H1 (cell line): ENCODE results near the gene LIPJ. TPM values are rescaled to one million over a fixed set of nuclear protein-coding genes. Genes with fewer than 3 reads are reported as not detected.

Source experiments
- CTCF ChIA-PET: fragments of 300-600 bp; sonication (Branson Sonifier 250); formaldehyde crosslinking; loops from one replicate; lab custom pipeline; 2021; ENCODE audit not compliant: partially characterized antibody; lab: Charles Lee
- POLR2A ChIA-PET: fragments of 300-600 bp; sonication (Branson Sonifier 250); formaldehyde crosslinking; loops from one replicate; lab custom pipeline; 2021; ENCODE audit warnings: inconsistent platforms; ENCODE audit not compliant: partially characterized antibody; lab: Charles Lee
- DNase-seq, 2 experiments: peaks; one replicate each; pipeline versions ENCODE4 v3.0.0 to v3.0.0-alpha.2; 2010 to 2022; ENCODE audit warnings: low spot score in 2 of 2, low read depth in 1 of 2, mixed read lengths in 1 of 2
- FAIRE-seq: peaks from 2 replicates; lab custom pipeline; 2011; peaks lifted over from hg19 to GRCh38; lab: Jason Lieb, UNC
- H2AFZ ChIP-seq: 2 replicates; pipeline ENCODE4 v1.8.1; 2012; ENCODE audit warnings: low read length, inconsistent platforms
- H2AK5ac ChIP-seq: 2 replicates; pipeline ENCODE4 v1.6.1; 2013; ENCODE audit warnings: low read depth, low read length
- H2BK120ac ChIP-seq: replicated peaks from 2 replicates; pipeline ENCODE3; 2013; ENCODE audit warnings: low read depth, low read length, inconsistent platforms
- H2BK12ac ChIP-seq: 2 replicates; pipeline ENCODE4 v1.6.1; 2013; ENCODE audit warnings: low read depth, low read length
- H2BK15ac ChIP-seq: 2 replicates; pipeline ENCODE4 v1.6.1; 2013; ENCODE audit warnings: low read length
- H2BK20ac ChIP-seq: 2 replicates; pipeline ENCODE4 v1.6.1; 2013; ENCODE audit warnings: low read length
- H2BK5ac ChIP-seq: 2 replicates; pipeline ENCODE4 v1.6.1; 2013; ENCODE audit warnings: low read depth, low read length
- H3K14ac ChIP-seq: 2 replicates; pipeline ENCODE4 v1.6.1; 2013; ENCODE audit warnings: inconsistent platforms; ENCODE audit not compliant: insufficient read length
- H3K18ac ChIP-seq: 2 replicates; pipeline ENCODE4 v1.6.1; 2013; ENCODE audit warnings: low read length; ENCODE audit errors: extremely low read depth
- H3K23ac ChIP-seq: 2 replicates; pipeline ENCODE4 v1.6.1; 2013; ENCODE audit warnings: inconsistent platforms; ENCODE audit not compliant: insufficient read length
- H3K23me2 ChIP-seq: 2 replicates; pipeline ENCODE4 v1.6.1; 2013; ENCODE audit warnings: low read depth, low read length
- H3K27ac ChIP-seq: 2 replicates; pipeline ENCODE4 v1.6.1; 2011; ENCODE audit warnings: low read depth, low read length, inconsistent platforms
- H3K27me3 ChIP-seq, 4 experiments: replicated peaks in 1 of 4; 1 replicate in 1 of 4; 2 replicates in 3 of 4; pipeline versions ENCODE4 v1.6.1 to v1.8.1; 2011 to 2013; ENCODE audit warnings: low read length in 3 of 4, mild to moderate bottlenecking in 3 of 4, inconsistent platforms in 2 of 4, mixed read lengths in 2 of 4, moderate library complexity in 1 of 4; ENCODE audit not compliant: control insufficient read depth in 3 of 4, insufficient read depth in 3 of 4; ENCODE audit errors: extremely low read depth in 1 of 4
- H3K36me3 ChIP-seq, 4 experiments: 2 replicates each; pipeline versions ENCODE4 v1.6.1 to v1.8.1; 2011 to 2013; ENCODE audit warnings: mild to moderate bottlenecking in 4 of 4, low read length in 3 of 4, moderate library complexity in 2 of 4, control low read depth in 1 of 4, inconsistent platforms in 1 of 4; ENCODE audit not compliant: insufficient read depth in 4 of 4, control insufficient read depth in 2 of 4
- H3K4ac ChIP-seq: replicated peaks from 2 replicates; pipeline ENCODE3; 2013; ENCODE audit warnings: low read length, low read depth, mixed read lengths, inconsistent platforms; ENCODE audit not compliant: insufficient read length
- H3K4me1 ChIP-seq, 4 experiments: replicated peaks in 1 of 4; 1 replicate in 1 of 4; 2 replicates in 3 of 4; pipeline versions ENCODE4 v1.6.1 to v1.8.1; 2011 to 2013; ENCODE audit warnings: low read length in 3 of 4, inconsistent platforms in 2 of 4, mixed read lengths in 1 of 4; ENCODE audit not compliant: insufficient read depth in 4 of 4, control insufficient read depth in 3 of 4
- H3K4me2 ChIP-seq, 2 experiments: 2 replicates each; pipeline versions ENCODE4 v1.6.1 to v1.8.1; 2011 to 2013; ENCODE audit warnings: low read depth in 2 of 2, low read length in 2 of 2, control low read depth in 1 of 2, inconsistent platforms in 1 of 2, mild to moderate bottlenecking in 1 of 2; ENCODE audit not compliant: insufficient read depth in 1 of 2
- H3K4me3 ChIP-seq, 4 experiments: fragments of 200-600, 300-600 bp in 1 of 4; sonication (generic), shearing (Covaris generic), sonication (Bioruptor Twin) in 1 of 4; 2 replicates each; pipeline versions ENCODE4 v1.5.1 to v1.8.1; 2011 to 2016; ENCODE audit warnings: low read length in 4 of 4, low read depth in 3 of 4, control low read depth in 2 of 4, inconsistent platforms in 2 of 4, mild to moderate bottlenecking in 2 of 4, mixed read lengths in 1 of 4, moderate library complexity in 1 of 4; ENCODE audit not compliant: insufficient read depth in 2 of 4; ENCODE audit errors: extremely low read depth in 1 of 4
- H3K56ac ChIP-seq: replicated peaks from 2 replicates; pipeline ENCODE3; 2013; ENCODE audit warnings: low read depth, mild to moderate bottlenecking, mixed read lengths, low read length, inconsistent platforms; ENCODE audit not compliant: insufficient read length
- H3K79me1 ChIP-seq: 2 replicates; pipeline ENCODE4 v1.6.1; 2013; ENCODE audit warnings: low read depth, low read length, control low read depth
- H3K79me2 ChIP-seq, 2 experiments: 2 replicates each; pipeline versions ENCODE4 v1.6.1 to v1.8.1; 2012 to 2013; ENCODE audit warnings: low read length in 2 of 2, mild to moderate bottlenecking in 2 of 2, inconsistent platforms in 1 of 2; ENCODE audit not compliant: insufficient read depth in 2 of 2, control insufficient read depth in 1 of 2
- H3K9ac ChIP-seq, 4 experiments: replicated peaks in 1 of 4; 1 replicate in 1 of 4; 2 replicates in 3 of 4; pipeline versions ENCODE4 v1.6.1 to v1.8.1; 2011 to 2013; ENCODE audit warnings: low read depth in 3 of 4, low read length in 3 of 4, control low read depth in 2 of 4, mild to moderate bottlenecking in 2 of 4, moderate library complexity in 2 of 4, inconsistent platforms in 1 of 4; ENCODE audit errors: extremely low read depth in 1 of 4
- H3K9me3 ChIP-seq, 2 experiments: 2 replicates each; pipeline versions ENCODE4 v1.6.1 to v1.8.1; 2012 to 2013; ENCODE audit warnings: mild to moderate bottlenecking in 2 of 2, moderate library complexity in 2 of 2, control low read depth in 1 of 2, inconsistent platforms in 1 of 2, low read depth in 1 of 2, low read length in 1 of 2, mixed read lengths in 1 of 2; ENCODE audit not compliant: insufficient read depth in 2 of 2
- H4K20me1 ChIP-seq, 2 experiments: replicated peaks in 1 of 2; 2 replicates each; pipeline versions ENCODE3 to v1.8.1; 2011 to 2013; ENCODE audit warnings: inconsistent platforms in 2 of 2, low read length in 2 of 2, mild to moderate bottlenecking in 1 of 2; ENCODE audit not compliant: insufficient read depth in 2 of 2, control insufficient read depth in 1 of 2
- H4K5ac ChIP-seq: 2 replicates; pipeline ENCODE4 v1.6.1; 2013; ENCODE audit warnings: low read length, low read depth, mixed read lengths, inconsistent platforms; ENCODE audit not compliant: insufficient read length
- H4K8ac ChIP-seq: 2 replicates; pipeline ENCODE4 v1.8.0; 2013; ENCODE audit warnings: mild to moderate bottlenecking, moderate library complexity, low read length, inconsistent platforms; ENCODE audit not compliant: insufficient read depth; ENCODE audit errors: extremely low read depth
- H4K91ac ChIP-seq: replicated peaks from 2 replicates; pipeline ENCODE3; 2013; ENCODE audit warnings: low read length, mixed read lengths, inconsistent platforms; ENCODE audit not compliant: insufficient read length
- CBX5 ChIP-seq: fragments of 300-800, 300-1000 bp; sonication (generic); IDR thresholded peaks from 2 replicates; pipeline ENCODE4 v1.7.1; 2016; ENCODE audit warnings: antibody characterized with exemption, low read length, low read depth
- CHD1 ChIP-seq: IDR thresholded peaks from 2 replicates; pipeline ENCODE4 v1.6.1; 2012; ENCODE audit warnings: low read depth, low read length, improper control_type of control experiment
- EZH2 ChIP-seq: fragments of 200-600 bp; sonication (generic); IDR thresholded peaks from 2 replicates; pipeline ENCODE4 v1.7.1; 2012; ENCODE audit warnings: low read depth, mild to moderate bottlenecking, moderate library complexity, low read length, inconsistent platforms; ENCODE audit not compliant: severe bottlenecking
- HDAC6 ChIP-seq: IDR thresholded peaks from one replicate; pipeline ENCODE4 v1.7.1; 2012; ENCODE audit warnings: low read depth, mild to moderate bottlenecking, inconsistent platforms, low read length, moderate library complexity
- JUND ChIP-seq: IDR thresholded peaks from 2 replicates; pipeline ENCODE4 v1.6.1; 2011; ENCODE audit warnings: mild to moderate bottlenecking, improper control_type of control experiment, low read length
- POLR2A ChIP-seq, 2 experiments: IDR thresholded peaks; 1 replicate in 1 of 2; 2 replicates in 1 of 2; pipeline ENCODE4 v1.6.1; 2011; ENCODE audit warnings: low read depth in 2 of 2, low read length in 2 of 2, mild to moderate bottlenecking in 2 of 2; ENCODE audit errors: control extremely low read depth in 1 of 2
- SP2 ChIP-seq: IDR thresholded peaks from 2 replicates; pipeline ENCODE4 v1.6.1; 2012; ENCODE audit warnings: mild to moderate bottlenecking, low read length, inconsistent platforms
- TBP ChIP-seq: IDR thresholded peaks from 2 replicates; pipeline ENCODE4 v1.6.1; 2011; ENCODE audit warnings: low read depth, low read length, improper control_type of control experiment
- TEAD4 ChIP-seq: IDR thresholded peaks from 2 replicates; pipeline ENCODE4 v1.6.1; 2012; ENCODE audit warnings: low read depth, low read length, inconsistent platforms, mixed read lengths
- YY1 ChIP-seq: IDR thresholded peaks from 2 replicates; pipeline ENCODE4 v1.6.1; 2011; ENCODE audit warnings: low read depth, mild to moderate bottlenecking, low read length
- WGBS, 2 experiments: shearing (Covaris generic) in 1 of 2; methylation state at CpG; one replicate each; pipeline versions ENCODE4 v1.1.6 to v1.1.7; 2013 to 2015; ENCODE audit warnings: low lambda C conversion rate in 2 of 2, mixed read lengths in 2 of 2, inconsistent platforms in 1 of 2, low coverage in 1 of 2, missing lambda C conversion rate in 1 of 2; ENCODE audit not compliant: insufficient replicate concordance in 2 of 2, insufficient coverage in 1 of 2, insufficient read length in 1 of 2; ENCODE audit errors: extremely low coverage in 1 of 2, missing lambda C conversion rate in 1 of 2; 5-methylcytosine and 5-hydroxymethylcytosine counted together
- polyA plus RNA-seq, 7 experiments: library from polyadenylated mRNA; depleted of rRNA in 3 of 7; stranded (reverse) in 5 of 7; unstranded in 2 of 7; fragments of >200 nt in 5 of 7; fragments of 200-250 nt in 2 of 7; gene quantifications; 1 replicate in 5 of 7; 2 replicates in 1 of 7; 4 replicates in 1 of 7; pipeline versions ENCODE4 v1.2.1 to v1.2.3, GENCODE V29; 2011 to 2013; ENCODE audit warnings: missing spikeins in 2 of 7, mixed read lengths in 2 of 7
- total RNA-seq: library from RNA; stranded (reverse); fragmentation: NEBNext Ultra II Directional; extraction: Animal tissue kit (Norgen Biotek cat#: 25700); gene quantifications from 2 replicates; pipeline ENCODE4 v1.2.1, GENCODE V29; 2021
- TF ChIP-seq, protein P1 (sequence below): IDR thresholded peaks from 2 replicates; pipeline ENCODE4 v1.6.1; 2012; ENCODE audit warnings: inconsistent platforms
- TF ChIP-seq, protein P2 (sequence below): IDR thresholded peaks from 2 replicates; pipeline ENCODE4 v1.6.1; 2012; ENCODE audit warnings: inconsistent platforms

Gene LIPJ
- total and polyA plus RNA-seq, 2 of the 8 experiments (the other 6 are each of a cell fraction or from before 2014, with no cell fraction given): not detected

DNA sequence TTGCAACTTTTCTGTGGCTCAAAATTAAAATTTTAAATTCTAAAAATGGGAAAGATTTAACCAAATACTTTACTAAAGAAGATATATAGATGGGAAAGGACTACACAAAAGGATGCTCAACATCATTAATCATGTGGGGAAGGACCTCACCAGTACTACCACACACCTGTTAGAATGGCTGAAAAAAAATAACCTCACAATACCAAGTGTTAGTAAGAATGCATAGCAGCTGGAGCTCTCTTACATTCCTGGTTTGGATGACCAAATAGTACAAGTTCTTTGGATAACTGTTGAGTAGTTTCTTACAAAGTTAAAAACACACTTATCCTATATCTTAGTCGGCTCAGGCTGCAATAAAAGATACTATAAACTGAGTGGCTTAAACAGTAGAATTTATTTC lies 33.9 kb downstream of the LIPJ start:
- TF ChIP-seq, protein P1, sequence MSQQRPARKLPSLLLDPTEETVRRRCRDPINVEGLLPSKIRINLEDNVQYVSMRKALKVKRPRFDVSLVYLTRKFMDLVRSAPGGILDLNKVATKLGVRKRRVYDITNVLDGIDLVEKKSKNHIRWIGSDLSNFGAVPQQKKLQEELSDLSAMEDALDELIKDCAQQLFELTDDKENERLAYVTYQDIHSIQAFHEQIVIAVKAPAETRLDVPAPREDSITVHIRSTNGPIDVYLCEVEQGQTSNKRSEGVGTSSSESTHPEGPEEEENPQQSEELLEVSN: no peak
- TF ChIP-seq HDAC6: no peak
- TF ChIP-seq SP2: no peak
- no peak for TF ChIP-seq JUND
- no peak for TF ChIP-seq EZH2
- TF ChIP-seq CBX5: no peak
- no peak for TF ChIP-seq TEAD4
- TF ChIP-seq, protein P2, sequence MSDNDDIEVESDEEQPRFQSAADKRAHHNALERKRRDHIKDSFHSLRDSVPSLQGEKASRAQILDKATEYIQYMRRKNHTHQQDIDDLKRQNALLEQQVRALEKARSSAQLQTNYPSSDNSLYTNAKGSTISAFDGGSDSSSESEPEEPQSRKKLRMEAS: no peak
- no peak for TF ChIP-seq TBP
- TF ChIP-seq POLR2A (IDR thresholded peaks at IDR 0.05; ENCODE audit: control extremely low read depth in 1 of 2, low read depth in 2 of 2, low read length in 2 of 2): no peak
- TF ChIP-seq YY1: no peak
- no peak for TF ChIP-seq CHD1
- Histone ChIP-seq H3K23me2 (no peaks in the 10 kb centered on the region), H2BK120ac (no peak overlapping the region), H2BK20ac (no peak overlapping the region), H4K91ac (no peak overlapping the region), H2BK15ac (no peak overlapping the region), H2BK5ac (no peak overlapping the region), H4K20me1 (no peaks in the 10 kb centered on the region), H3K23ac (no peak overlapping the region), H3K27ac (no peak overlapping the region), H3K4ac (no peak overlapping the region), H3K36me3 (no peaks in the 10 kb centered on the region), H3K4me3 (no peak overlapping the region), H2AFZ (no peak overlapping the region), H3K27me3 (no peaks in the 10 kb centered on the region), H2BK12ac (no peak overlapping the region), H3K4me2 (no peak overlapping the region), H3K9me3 (no peaks in the 10 kb centered on the region), H3K79me1 (no peaks in the 10 kb centered on the region), H2AK5ac (no peak overlapping the region), H3K9ac (no peak overlapping the region), H3K18ac (no peak overlapping the region), H4K8ac (no peak overlapping the region), H3K79me2 (no peaks in the 10 kb centered on the region), H3K56ac (no peak overlapping the region), H3K14ac (no peak overlapping the region), H4K5ac (no peak overlapping the region), H3K4me1 (no peaks in the 10 kb centered on the region; a peak in 1 of 7 replicates)
- POLR2A ChIA-PET: no interaction called here
- no peak for DNase-seq
- WGBS, 2 experiments: 86% methylated on average over 1 of the region's 1 CpG; no CpG with 5 or more reads in 1 of the 2 experiments
- CTCF ChIA-PET: no interaction called here
- FAIRE-seq: no peak
